Stimulated activated CD4-positive, alpha-beta T cell treated with anti-CD3 and anti-CD28 coated beads, Interleukin-15, amount 100 ng/mL, for 48 hours (primary cell): ENCODE results near the gene FER.
"Not testable (repeated sequence)": the region's sequence is repeated elsewhere in the genome, so short reads cannot be mapped to it uniquely, and the experiment has no call there.

Source experiments
- DNase-seq, 2 donors: peaks; one replicate each; pipeline ENCODE4 v3.0.0-alpha.2; 2020; ENCODE audit warnings: low read depth in 2 of 2

The FER gene

GRCh38 chr5:109035436-109035835 lies 287.7 kb downstream of the FER start:
- DNase-seq: no peak

GRCh38 chr5:109038209-109038840 lies 290.6 kb downstream of the FER start:
- DNase-seq: no peak

DNA sequence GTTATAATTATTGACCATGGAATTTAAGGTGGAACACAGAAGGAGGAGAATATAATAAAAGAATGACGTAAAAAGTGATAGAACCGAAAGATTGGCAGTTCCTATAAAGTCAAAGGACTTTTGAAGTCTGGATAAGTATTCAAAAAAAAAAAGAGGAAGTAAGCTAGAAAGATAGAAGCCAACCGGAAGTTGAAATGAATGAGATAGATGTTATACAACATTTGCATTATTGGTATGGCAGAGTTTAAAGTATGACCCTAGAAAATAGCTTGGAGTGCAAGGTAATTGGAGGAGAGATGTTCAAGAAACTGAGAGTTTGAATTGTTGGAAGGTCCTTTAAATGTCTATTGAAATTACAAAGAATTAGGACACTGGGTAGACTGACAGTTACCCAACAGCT lies 293.6 kb downstream of the FER start:
- DNase-seq: no peak

- no peak for DNase-seq
Measured at GRCh38 chr5:109045710-109046109, 298.0 kb downstream of the FER start.

- DNase-seq: no peak
Measured at GRCh38 chr5:109049565-109049964, 301.9 kb downstream of the FER start.

DNA sequence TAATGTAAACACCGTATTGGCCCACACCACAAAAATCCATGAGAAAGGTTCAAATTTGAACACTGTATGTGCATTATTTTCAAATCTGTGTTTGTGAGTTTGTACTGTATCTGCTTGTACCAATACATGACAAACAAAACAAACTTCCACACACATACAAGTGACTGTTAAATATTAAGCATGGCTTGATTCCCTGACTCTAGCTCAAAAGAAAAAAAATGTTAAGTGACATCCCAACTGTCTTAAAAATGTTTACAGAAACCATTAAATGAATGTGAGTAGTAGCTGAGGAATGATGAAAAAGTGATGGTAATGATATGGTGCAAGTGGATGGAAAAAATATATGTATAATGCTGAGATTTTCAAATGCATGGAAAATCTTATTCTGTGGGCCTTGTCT lies 302.6 kb downstream of the FER start:
- not testable (repeated sequence) for DNase-seq

- DNase-seq: not testable (repeated sequence)
Measured at GRCh38 chr5:109052216-109052615, 304.5 kb downstream of the FER start.

GRCh38 chr5:109053995-109054417 lies 306.3 kb downstream of the FER start:
- DNase-seq: no peak

- DNase-seq: no peak
Measured at GRCh38 chr5:109060378-109061025, 312.8 kb downstream of the FER start.

GRCh38 chr5:109062664-109063063 lies 315.0 kb downstream of the FER start:
- DNase-seq: no peak

GRCh38 chr5:109063223-109063622 lies 315.5 kb downstream of the FER start:
- no peak for DNase-seq

DNA sequence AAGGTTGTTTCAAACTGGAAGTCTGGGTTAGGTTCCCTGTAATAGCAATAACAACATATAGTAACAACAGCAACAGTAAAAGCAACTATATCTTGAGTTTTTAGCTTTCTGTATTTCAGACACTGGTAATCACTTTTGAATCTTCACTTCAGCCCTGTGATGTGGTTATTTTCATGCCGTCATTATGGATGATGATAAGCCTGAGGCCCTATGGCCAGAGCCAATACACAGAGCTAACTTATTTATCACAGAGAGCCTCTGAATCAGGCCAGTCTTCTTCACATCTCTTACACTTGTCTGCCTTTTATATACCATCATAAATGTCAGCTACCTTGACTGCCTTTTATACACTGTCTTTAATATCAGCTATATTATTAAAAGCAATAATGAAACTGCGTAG lies 329.0 kb downstream of the FER start:
- DNase-seq: no peak

GRCh38 chr5:109078448-109078847 lies 330.8 kb downstream of the FER start:
- DNase-seq: no peak

- no peak for DNase-seq
Measured at GRCh38 chr5:109080481-109080880, 332.8 kb downstream of the FER start.

DNA sequence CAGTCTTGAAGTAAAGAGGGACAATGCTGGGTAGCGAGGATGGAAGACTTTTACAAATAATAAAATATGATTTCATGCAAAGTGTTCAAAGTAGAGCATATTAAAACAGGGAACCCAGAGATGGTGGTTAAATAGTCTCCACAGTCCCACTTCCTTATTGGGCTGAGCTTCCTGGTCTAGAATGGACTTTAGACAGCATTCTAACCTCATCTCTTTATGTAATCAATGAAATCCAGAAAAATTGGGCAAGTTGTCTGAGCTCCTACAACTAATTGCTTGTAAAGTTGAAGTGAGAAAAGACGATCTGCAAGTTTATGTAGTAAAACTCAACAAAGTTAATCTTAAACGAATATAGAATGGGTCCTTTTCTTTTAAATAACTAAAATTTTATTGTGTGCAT lies 333.2 kb downstream of the FER start:
- DNase-seq: no peak

- no peak for DNase-seq
Measured at GRCh38 chr5:109083937-109084336, 336.2 kb downstream of the FER start.

DNA sequence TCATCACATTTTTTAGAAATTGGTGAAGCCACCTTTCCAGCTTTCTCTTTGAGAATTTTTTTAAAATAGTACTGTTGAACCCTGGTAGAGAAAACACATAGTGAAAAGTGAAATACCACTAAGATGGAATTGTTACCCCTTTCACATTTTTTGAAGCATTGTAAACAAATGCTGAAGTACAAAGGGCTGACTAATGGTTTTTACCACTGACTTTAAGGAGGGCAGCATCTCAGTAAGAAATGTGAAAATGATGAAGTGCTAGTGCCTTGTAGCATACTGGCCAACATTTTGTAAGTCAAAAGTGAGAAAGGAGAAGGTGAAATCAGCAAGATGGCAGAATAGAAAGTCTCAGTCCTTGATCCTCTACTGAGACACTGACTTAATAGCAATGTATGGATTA lies 341.5 kb downstream of the FER start:
- DNase-seq: no peak

GRCh38 chr5:109099081-109099480 lies 351.4 kb downstream of the FER start:
- DNase-seq: no peak

GRCh38 chr5:109100971-109101370 lies 353.3 kb downstream of the FER start:
- no peak for DNase-seq

GRCh38 chr5:109102096-109102690 lies 354.5 kb downstream of the FER start:
- no peak for DNase-seq

GRCh38 chr5:109105631-109106267 lies 358.1 kb downstream of the FER start:
- no peak for DNase-seq

- DNase-seq: no peak
Measured at GRCh38 chr5:109111680-109112079, 364.0 kb downstream of the FER start.

DNA sequence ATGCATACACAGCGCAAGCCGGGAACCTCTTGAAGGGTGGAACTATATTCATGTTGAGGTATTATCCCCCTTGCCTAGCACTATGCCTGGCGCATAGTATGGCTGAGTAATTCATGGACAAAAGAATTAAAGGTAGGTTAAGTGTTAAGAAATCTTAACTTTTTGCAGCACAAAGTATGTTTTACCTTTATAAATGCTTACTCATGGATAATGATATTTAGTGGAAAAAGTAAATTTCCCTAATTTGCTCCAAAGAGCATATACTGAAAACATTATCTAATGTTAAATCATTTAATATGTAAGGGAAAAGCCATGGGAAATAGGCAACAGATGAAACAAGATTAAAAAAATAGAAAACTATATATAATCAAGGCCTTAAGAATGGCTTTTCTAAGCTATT lies 365.9 kb downstream of the FER start:
- no peak for DNase-seq
